B cell (primary cell): ENCODE measurements around the gene TLL1.

Experiments
- EZH2 ChIP-seq: IDR thresholded peaks from 2 replicates; pipeline ENCODE4 v1.6.1; 2012; ENCODE audit warnings: borderline replicate concordance, low read depth, mild to moderate bottlenecking, moderate library complexity, low read length; ENCODE audit not compliant: insufficient read depth, poor library complexity, severe bottlenecking
- TF ChIP-seq, protein P1 (sequence below): fragments of 200-600 bp; IDR thresholded peaks from one replicate; pipeline ENCODE4 v1.8.0; 2022; ENCODE audit warnings: antibody characterized with exemption, mild to moderate bottlenecking

- TF ChIP-seq, protein P1, sequence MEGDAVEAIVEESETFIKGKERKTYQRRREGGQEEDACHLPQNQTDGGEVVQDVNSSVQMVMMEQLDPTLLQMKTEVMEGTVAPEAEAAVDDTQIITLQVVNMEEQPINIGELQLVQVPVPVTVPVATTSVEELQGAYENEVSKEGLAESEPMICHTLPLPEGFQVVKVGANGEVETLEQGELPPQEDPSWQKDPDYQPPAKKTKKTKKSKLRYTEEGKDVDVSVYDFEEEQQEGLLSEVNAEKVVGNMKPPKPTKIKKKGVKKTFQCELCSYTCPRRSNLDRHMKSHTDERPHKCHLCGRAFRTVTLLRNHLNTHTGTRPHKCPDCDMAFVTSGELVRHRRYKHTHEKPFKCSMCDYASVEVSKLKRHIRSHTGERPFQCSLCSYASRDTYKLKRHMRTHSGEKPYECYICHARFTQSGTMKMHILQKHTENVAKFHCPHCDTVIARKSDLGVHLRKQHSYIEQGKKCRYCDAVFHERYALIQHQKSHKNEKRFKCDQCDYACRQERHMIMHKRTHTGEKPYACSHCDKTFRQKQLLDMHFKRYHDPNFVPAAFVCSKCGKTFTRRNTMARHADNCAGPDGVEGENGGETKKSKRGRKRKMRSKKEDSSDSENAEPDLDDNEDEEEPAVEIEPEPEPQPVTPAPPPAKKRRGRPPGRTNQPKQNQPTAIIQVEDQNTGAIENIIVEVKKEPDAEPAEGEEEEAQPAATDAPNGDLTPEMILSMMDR, result no peak
- TF ChIP-seq EZH2, result no peak
These were observed 1.2 kb downstream of the TLL1 start for GRCh38 chr4:165874072-165874790.
